Measurements from ENCODE around the gene POLH.

GRCh38 chr6:43575772-43576551, at the start of gene POLH, which contains the start of gene XPO5:
- TF ChIP-seq CTCF (IDR thresholded peaks at IDR 0.05; ENCODE audit: poor library complexity) (no peak), EZH2 (IDR thresholded peaks at IDR 0.05; ENCODE audit: borderline replicate concordance) (no peak), EZH2phosphoT487 (IDR thresholded peaks at IDR 0.05; ENCODE audit: low read depth, severe bottlenecking, unreplicated experiment) (no peak)

All from hepatocyte (in vitro differentiated cells).